ENCODE measurements around the gene TAL1.

Gene TAL1

GRCh38 chr1:47186267-47187185 lies 45.5 kb downstream of the TAL1 start:
- DNase-seq = no peak

- no peak for DNase-seq
Observed at GRCh38 chr1:47184822-47185677, 47.0 kb downstream of the TAL1 start.

GRCh38 chr1:47184090-47184821 lies 47.8 kb downstream of the TAL1 start:
- no peak for DNase-seq

GRCh38 chr1:47183308-47184089 lies 48.5 kb downstream of the TAL1 start:
- DNase-seq = no peak

- DNase-seq = no peak
Observed at GRCh38 chr1:47182676-47183235, 49.3 kb downstream of the TAL1 start.

- no peak for DNase-seq
Observed at GRCh38 chr1:47181955-47182675, 49.9 kb downstream of the TAL1 start.

GRCh38 chr1:47181095-47181954 lies 50.7 kb downstream of the TAL1 start:
- DNase-seq = no peak

- no peak for DNase-seq
Observed at GRCh38 chr1:47180603-47181094, 51.4 kb downstream of the TAL1 start.

- no peak for DNase-seq
Observed at GRCh38 chr1:47179988-47180563, 51.9 kb downstream of the TAL1 start.

- peak; percentile 27 to 55 (median 44) for DNase-seq
Observed at GRCh38 chr1:47179017-47179987, 52.7 kb downstream of the TAL1 start.

GRCh38 chr1:47178654-47179016 lies 53.4 kb downstream of the TAL1 start:
- no peak for DNase-seq

GRCh38 chr1:47178020-47178419 lies 54.0 kb downstream of the TAL1 start:
- DNase-seq = no peak

GRCh38 chr1:47175227-47175934 lies 56.6 kb downstream of the TAL1 start:
- DNase-seq = peak in 1 of 4 experiments; percentile 4

- DNase-seq = no peak
Observed at GRCh38 chr1:47174656-47175020, 57.4 kb downstream of the TAL1 start.

GRCh38 chr1:47172782-47173181 lies 59.2 kb downstream of the TAL1 start:
- DNase-seq = no peak

All from activated naive CD4-positive, alpha-beta T cell (primary cell).